Coronary artery (tissue), 2 donors: ENCODE measurements around the gene FGF11.

Source experiments
- DNase-seq: peaks from one replicate; pipeline ENCODE4 v3.0.0-alpha.2; 2017; ENCODE audit warnings: low spot score
- H3K27ac ChIP-seq, 2 donors: fragments of 200-600 bp; sonication (generic); one replicate each; pipeline ENCODE4 v1.5.1; 2016 to 2019
- H3K4me3 ChIP-seq: fragments of 200-600 bp; sonication (generic); 2 replicates; pipeline ENCODE4 v1.5.1; 2016; ENCODE audit warnings: mild to moderate bottlenecking, moderate library complexity
- CTCF ChIP-seq: fragments of 200-600 bp; sonication (generic); IDR thresholded peaks from one replicate; pipeline ENCODE4 v1.5.1; 2019; ENCODE audit warnings: antibody characterized with exemption

FGF11 gene

GRCh38 chr17:7444682-7445618, 5.6 kb downstream of the FGF11 start, which contains the start of gene CHRNB1:
Gene CHRNB1, plus strand, starts transcription at chr17:7445061. Its CDS starts 67 bp downstream, at chr17:7445128.
- TF ChIP-seq CTCF = no peak
- DNase-seq = peak; percentile 82
- Histone ChIP-seq H3K27ac (peak within 1 kb of the TSS in 1 of 2 donors; percentile 21), H3K4me3 (peak within 1 kb of the TSS; percentile 72)

- DNase-seq = no peak
- Histone ChIP-seq H3K27ac (peak overlapping the region in 1 of 2 donors; percentile 21), H3K4me3 (peak overlapping the region; percentile 72)
- TF ChIP-seq CTCF = no peak
Observed at GRCh38 chr17:7445619-7445968, 6.3 kb downstream of the FGF11 start.

GRCh38 chr17:7448461-7448860, 9.1 kb downstream of the FGF11 start:
- Histone ChIP-seq H3K27ac (no peak overlapping the region), H3K4me3 (no peak overlapping the region)
- DNase-seq = no peak
- TF ChIP-seq CTCF = no peak

GRCh38 chr17:7459961-7460545, 20.7 kb downstream of the FGF11 start:
- Histone ChIP-seq H3K4me3 (no peak overlapping the region), H3K27ac (peak overlapping the region in 1 of 2 donors; percentile 17)
- TF ChIP-seq CTCF = no peak
- DNase-seq = no peak

GRCh38 chr17:7460850-7461660, 21.7 kb downstream of the FGF11 start:
- no peak overlapping the region for H3K27ac ChIP-seq
- DNase-seq = no peak
- no peak for TF ChIP-seq CTCF
- no peak overlapping the region for H3K4me3 ChIP-seq

GRCh38 chr17:7462474-7463371, 23.4 kb downstream of the FGF11 start:
- Histone ChIP-seq H3K4me3 (no peak overlapping the region), H3K27ac (no peak overlapping the region)
- no peak for DNase-seq
- TF ChIP-seq CTCF = no peak
